Karpas-422 (cell line): ENCODE results near the gene HMGB4. TPM values are rescaled to one million over a fixed set of nuclear protein-coding genes. Genes with fewer than 3 reads are reported as not detected.

Source experiments
- DNase-seq: peaks from one replicate; pipeline ENCODE4 v3.0.0-alpha.2; 2015
- H2AFZ ChIP-seq: fragments of 200-600 bp; sonication (generic); 2 replicates; pipeline ENCODE4 v1.6.1; 2014; ENCODE audit warnings: antibody characterized with exemption, low read length, mixed read lengths
- H3K27ac ChIP-seq: fragments of 200-600 bp; sonication (generic); 2 replicates; pipeline ENCODE4 v1.5.1; 2014; ENCODE audit warnings: mild to moderate bottlenecking, low read length, moderate library complexity
- H3K27me3 ChIP-seq: fragments of 200-600 bp; sonication (generic); 2 replicates; pipeline ENCODE4 v1.6.1; 2014; ENCODE audit warnings: low read length, mixed read lengths
- H3K36me3 ChIP-seq: fragments of 200-600 bp; sonication (generic); 2 replicates; pipeline ENCODE4 v1.6.1; 2014; ENCODE audit warnings: low read length, mixed read lengths; ENCODE audit not compliant: insufficient read depth
- H3K4me1 ChIP-seq: fragments of 200-600 bp; sonication (generic); 2 replicates; pipeline ENCODE4 v1.6.1; 2014; ENCODE audit warnings: mild to moderate bottlenecking, low read length, mixed read lengths
- H3K4me2 ChIP-seq: fragments of 200-600 bp; sonication (generic); 2 replicates; pipeline ENCODE4 v1.6.1; 2014; ENCODE audit warnings: low read length, low read depth, mild to moderate bottlenecking; ENCODE audit not compliant: poor library complexity, severe bottlenecking
- H3K4me3 ChIP-seq: fragments of 200-600 bp; sonication (generic); 2 replicates; pipeline ENCODE4 v1.5.1; 2014; ENCODE audit warnings: mild to moderate bottlenecking, antibody characterized with exemption, low read length, mixed read lengths
- H3K79me2 ChIP-seq: fragments of 200-600 bp; sonication (generic); 2 replicates; pipeline ENCODE4 v1.6.1; 2014; ENCODE audit warnings: mild to moderate bottlenecking, low read length, mixed read lengths
- H3K9ac ChIP-seq: fragments of 200-600 bp; sonication (generic); 2 replicates; pipeline ENCODE4 v1.6.0; 2014; ENCODE audit warnings: low read length
- H3K9me2 ChIP-seq: fragments of 200-600 bp; sonication (generic), shearing (Covaris generic); replicated peaks from 2 replicates; pipeline ENCODE4 v1.6.0; 2014; ENCODE audit warnings: mild to moderate bottlenecking, low read length, moderate library complexity; ENCODE audit not compliant: insufficient read depth
- H3K9me3 ChIP-seq: fragments of 300-700, 200-600 bp; sonication (generic); 2 replicates; pipeline ENCODE4 v1.6.1; 2014; ENCODE audit warnings: low read length, mixed read lengths
- H4K20me1 ChIP-seq: fragments of 200-600 bp; sonication (generic); 2 replicates; pipeline ENCODE4 v1.6.1; 2014; ENCODE audit warnings: mild to moderate bottlenecking, antibody characterized with exemption, low read length, low read depth; ENCODE audit not compliant: insufficient read depth
- total RNA-seq: library from RNA; depleted of rRNA; stranded (reverse); fragments of >200 nt; shearing (Covaris generic); gene quantifications from 2 replicates; pipeline ENCODE4 v1.2.3, GENCODE V29; 2014; ENCODE audit warnings: low replicate concordance

The HMGB4 gene
- total RNA-seq, 1 experiment from 2014 or later, result not detected

- H3K9me2 ChIP-seq, result no peaks in the 10 kb centered on the region
- H3K27ac ChIP-seq, result no peak overlapping the region
- H3K9me3 ChIP-seq, result no peaks in the 10 kb centered on the region
These were observed 15.5 kb upstream of the HMGB4 start for GRCh38 chr1:33848205-33848937.

GRCh38 chr1:33849211-33849610 is 14.7 kb upstream of the HMGB4 start:
- Histone ChIP-seq H3K9ac (no peak overlapping the region), H3K4me1 (peaks cover 7% of the 10 kb centered on the region), H3K36me3 (no peaks in the 10 kb centered on the region), H3K4me3 (no peak overlapping the region), H3K27ac (no peak overlapping the region), H3K79me2 (no peaks in the 10 kb centered on the region), H3K9me3 (no peaks in the 10 kb centered on the region), H3K9me2 (no peaks in the 10 kb centered on the region), H3K4me2 (no peak overlapping the region), H4K20me1 (no peaks in the 10 kb centered on the region), H2AFZ (no peak overlapping the region), H3K27me3 (no peaks in the 10 kb centered on the region)
- DNase-seq, result no peak

More at GRCh38 chr1:33848205-33848937, 15.5 kb upstream of the HMGB4 start:
- DNase-seq, result no peak
- H3K27me3 ChIP-seq, result no peaks in the 10 kb centered on the region
- H3K79me2 ChIP-seq, result no peaks in the 10 kb centered on the region
- no peak overlapping the region for H2AFZ ChIP-seq
- no peaks in the 10 kb centered on the region for H4K20me1 ChIP-seq
- H3K4me2 ChIP-seq, result no peak overlapping the region
- H3K36me3 ChIP-seq, result no peaks in the 10 kb centered on the region
- no peak overlapping the region for H3K4me3 ChIP-seq
- peaks cover 7% of the 10 kb centered on the region for H3K4me1 ChIP-seq
- no peak overlapping the region for H3K9ac ChIP-seq

DNA sequence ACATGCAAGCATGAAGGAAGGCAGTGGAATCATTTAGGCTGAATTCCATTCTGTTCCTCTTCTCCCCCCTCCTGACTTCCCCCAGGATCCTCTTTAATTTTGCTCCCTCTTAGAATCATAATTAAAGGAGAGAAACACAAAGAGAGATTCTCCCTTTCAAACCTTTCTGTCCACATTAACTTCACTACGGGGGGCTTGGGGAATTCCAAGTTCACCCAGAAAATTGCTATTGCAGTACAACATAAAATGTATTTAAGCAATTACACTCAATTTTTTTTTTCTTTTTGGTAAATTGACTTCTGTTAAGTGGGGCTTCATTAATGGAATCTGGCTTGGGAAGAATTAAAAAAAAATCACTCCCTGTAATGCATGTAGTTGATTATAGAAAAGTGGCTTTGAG is 13.4 kb upstream of the HMGB4 start:
- no peaks in the 10 kb centered on the region for H3K9me2 ChIP-seq
- H3K27me3 ChIP-seq, result no peaks in the 10 kb centered on the region
- H3K4me3 ChIP-seq, result no peak overlapping the region
- no peak overlapping the region for H3K4me2 ChIP-seq
- no peak for DNase-seq
- H3K9ac ChIP-seq, result no peak overlapping the region
- H3K4me1 ChIP-seq, result peaks cover 7% of the 10 kb centered on the region
- no peaks in the 10 kb centered on the region for H3K9me3 ChIP-seq
- no peaks in the 10 kb centered on the region for H4K20me1 ChIP-seq
- no peak overlapping the region for H2AFZ ChIP-seq
- no peaks in the 10 kb centered on the region for H3K36me3 ChIP-seq
- H3K79me2 ChIP-seq, result no peaks in the 10 kb centered on the region
- H3K27ac ChIP-seq, result no peak overlapping the region

DNA sequence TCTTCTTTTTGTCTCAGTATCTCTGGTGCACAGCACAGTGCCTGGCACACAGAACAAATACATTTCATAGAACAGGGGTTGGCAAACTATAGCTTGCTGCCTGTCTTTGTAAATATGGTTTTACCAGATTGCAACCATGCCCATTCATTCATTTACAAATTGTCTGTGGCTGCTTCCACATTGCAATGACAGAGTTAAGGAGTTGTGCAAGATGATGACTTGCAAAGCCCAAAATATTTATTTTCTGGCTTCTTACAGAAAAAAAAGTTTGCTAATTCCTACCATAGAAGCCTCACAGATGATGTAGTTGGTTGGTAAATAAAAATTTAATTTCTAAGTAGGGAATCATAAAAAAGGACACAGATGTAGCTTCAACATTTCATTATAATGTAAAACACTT is 11.2 kb upstream of the HMGB4 start:
- Histone ChIP-seq H3K27me3 (no peaks in the 10 kb centered on the region), H3K4me2 (no peak overlapping the region), H3K79me2 (no peaks in the 10 kb centered on the region), H4K20me1 (no peaks in the 10 kb centered on the region), H3K4me3 (no peak overlapping the region), H3K9ac (no peak overlapping the region), H3K9me3 (no peaks in the 10 kb centered on the region), H3K27ac (no peak overlapping the region), H2AFZ (no peak overlapping the region), H3K9me2 (no peaks in the 10 kb centered on the region), H3K4me1 (no peaks in the 10 kb centered on the region), H3K36me3 (no peaks in the 10 kb centered on the region)
- DNase-seq, result no peak

GRCh38 chr1:33853431-33853830 is 10.4 kb upstream of the HMGB4 start:
- no peaks in the 10 kb centered on the region for H3K4me1 ChIP-seq
- no peak for DNase-seq
- H3K4me3 ChIP-seq, result no peak overlapping the region
- H4K20me1 ChIP-seq, result no peaks in the 10 kb centered on the region
- H3K36me3 ChIP-seq, result no peaks in the 10 kb centered on the region
- no peaks in the 10 kb centered on the region for H3K79me2 ChIP-seq
- no peaks in the 10 kb centered on the region for H3K9me2 ChIP-seq
- no peak overlapping the region for H2AFZ ChIP-seq
- no peak overlapping the region for H3K9ac ChIP-seq
- H3K27ac ChIP-seq, result no peak overlapping the region
- H3K27me3 ChIP-seq, result no peaks in the 10 kb centered on the region
- no peak overlapping the region for H3K4me2 ChIP-seq
- H3K9me3 ChIP-seq, result no peaks in the 10 kb centered on the region

GRCh38 chr1:33854091-33854490 is 9.8 kb upstream of the HMGB4 start:
- Histone ChIP-seq H3K9me2 (no peaks in the 10 kb centered on the region), H3K27me3 (no peaks in the 10 kb centered on the region), H3K4me1 (no peaks in the 10 kb centered on the region), H3K4me3 (no peak overlapping the region), H4K20me1 (no peaks in the 10 kb centered on the region), H3K4me2 (no peak overlapping the region), H3K79me2 (no peaks in the 10 kb centered on the region), H3K36me3 (no peaks in the 10 kb centered on the region), H3K9me3 (no peaks in the 10 kb centered on the region), H3K27ac (no peak overlapping the region), H2AFZ (no peak overlapping the region), H3K9ac (no peak overlapping the region)
- peak; percentile 26 for DNase-seq

DNA sequence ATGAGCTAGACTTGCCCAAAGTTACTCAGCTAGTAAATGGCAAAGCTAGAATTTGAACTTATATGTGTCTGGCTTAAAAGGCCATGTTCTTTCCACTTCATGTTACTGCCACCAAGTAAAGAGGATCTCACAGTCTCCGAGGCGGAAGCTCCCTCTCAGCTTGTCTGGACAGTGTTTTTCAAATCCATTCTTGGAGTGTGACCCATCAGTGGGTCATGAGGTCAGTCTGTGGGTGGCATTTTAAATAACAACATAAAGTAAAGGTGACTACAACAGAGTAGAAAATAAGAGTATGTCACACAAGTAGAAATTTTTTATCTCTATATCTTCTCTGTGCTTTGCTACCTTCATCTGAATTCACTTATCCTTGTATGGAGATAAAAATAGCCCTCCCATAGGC is 3.2 kb upstream of the HMGB4 start:
- H3K9me2 ChIP-seq, result no peaks in the 10 kb centered on the region
- H3K4me2 ChIP-seq, result no peak overlapping the region
- no peak overlapping the region for H3K9ac ChIP-seq
- no peaks in the 10 kb centered on the region for H3K79me2 ChIP-seq
- no peak for DNase-seq
- no peak overlapping the region for H3K4me3 ChIP-seq
- H3K27me3 ChIP-seq, result no peaks in the 10 kb centered on the region
- H3K4me1 ChIP-seq, result no peaks in the 10 kb centered on the region
- no peaks in the 10 kb centered on the region for H4K20me1 ChIP-seq
- H3K36me3 ChIP-seq, result no peaks in the 10 kb centered on the region
- no peak overlapping the region for H2AFZ ChIP-seq
- no peaks in the 10 kb centered on the region for H3K9me3 ChIP-seq
- no peak overlapping the region for H3K27ac ChIP-seq

DNA sequence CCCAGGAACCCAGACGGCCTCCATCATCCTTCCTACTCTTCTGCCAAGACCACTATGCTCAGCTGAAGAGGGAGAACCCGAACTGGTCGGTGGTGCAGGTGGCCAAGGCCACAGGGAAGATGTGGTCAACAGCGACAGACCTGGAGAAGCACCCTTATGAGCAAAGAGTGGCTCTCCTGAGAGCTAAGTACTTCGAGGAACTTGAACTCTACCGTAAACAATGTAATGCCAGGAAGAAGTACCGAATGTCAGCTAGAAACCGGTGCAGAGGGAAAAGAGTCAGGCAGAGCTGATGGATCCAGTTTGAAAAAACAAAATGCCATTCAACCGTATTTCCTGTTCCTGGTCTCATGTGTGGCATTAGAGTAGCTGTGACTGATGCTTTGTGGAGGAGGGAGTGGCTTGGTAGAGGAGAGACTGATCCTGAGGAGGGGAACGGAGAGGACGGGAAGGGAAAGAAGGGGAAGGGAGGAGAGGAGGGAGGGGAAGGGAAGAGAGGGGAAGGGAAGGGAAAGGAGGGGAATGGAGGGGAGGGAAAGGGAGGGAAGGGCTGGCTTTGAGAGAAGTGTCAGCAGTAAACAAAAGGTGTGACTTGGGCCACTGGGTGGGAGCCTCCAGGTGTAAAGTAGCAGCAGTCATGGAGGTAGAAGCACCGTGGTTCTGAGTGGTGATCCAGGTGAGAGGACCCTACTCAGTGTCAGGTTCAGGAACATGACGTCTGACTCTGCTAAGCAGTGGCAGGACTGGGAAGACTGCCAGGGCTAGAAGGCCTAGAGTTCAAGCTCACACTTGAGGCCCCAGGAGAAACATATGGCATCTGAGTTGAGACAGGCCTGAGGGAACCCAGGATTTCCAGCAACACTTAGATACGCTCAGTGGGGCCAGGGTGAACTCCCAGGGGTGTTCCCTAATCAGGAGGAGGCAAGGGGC is 846 bp downstream of the HMGB4 start:
- Histone ChIP-seq H2AFZ (no peak overlapping the region), H3K9me3 (no peaks in the 10 kb centered on the region), H4K20me1 (no peaks in the 10 kb centered on the region), H3K4me1 (no peaks in the 10 kb centered on the region), H3K36me3 (no peaks in the 10 kb centered on the region), H3K4me2 (no peak overlapping the region), H3K9ac (no peak overlapping the region), H3K9me2 (no peaks in the 10 kb centered on the region), H3K79me2 (no peaks in the 10 kb centered on the region), H3K27ac (no peak overlapping the region), H3K4me3 (no peak overlapping the region), H3K27me3 (no peaks in the 10 kb centered on the region)
- no peak for DNase-seq
